Stimulated activated CD8-positive, alpha-beta memory T cell treated with anti-CD3 and anti-CD28 coated beads, Interleukin-7, amount 100 ng/mL, for 4 hours (primary cell): ENCODE results near the gene COX14.
"Not testable (repeated sequence)": the region's sequence is repeated elsewhere in the genome, so short reads cannot be mapped to it uniquely, and the experiment has no call there.

Source experiments
- DNase-seq, 2 donors: peaks; one replicate each; pipeline ENCODE4 v3.0.0-alpha.2; 2020; ENCODE audit warnings: low read depth in 2 of 2

COX14 gene

GRCh38 chr12:50107416-50108268, 4.4 kb upstream of the COX14 start:
- no peak for DNase-seq

GRCh38 chr12:50109319-50109718, 2.7 kb upstream of the COX14 start:
- DNase-seq = no peak

DNA sequence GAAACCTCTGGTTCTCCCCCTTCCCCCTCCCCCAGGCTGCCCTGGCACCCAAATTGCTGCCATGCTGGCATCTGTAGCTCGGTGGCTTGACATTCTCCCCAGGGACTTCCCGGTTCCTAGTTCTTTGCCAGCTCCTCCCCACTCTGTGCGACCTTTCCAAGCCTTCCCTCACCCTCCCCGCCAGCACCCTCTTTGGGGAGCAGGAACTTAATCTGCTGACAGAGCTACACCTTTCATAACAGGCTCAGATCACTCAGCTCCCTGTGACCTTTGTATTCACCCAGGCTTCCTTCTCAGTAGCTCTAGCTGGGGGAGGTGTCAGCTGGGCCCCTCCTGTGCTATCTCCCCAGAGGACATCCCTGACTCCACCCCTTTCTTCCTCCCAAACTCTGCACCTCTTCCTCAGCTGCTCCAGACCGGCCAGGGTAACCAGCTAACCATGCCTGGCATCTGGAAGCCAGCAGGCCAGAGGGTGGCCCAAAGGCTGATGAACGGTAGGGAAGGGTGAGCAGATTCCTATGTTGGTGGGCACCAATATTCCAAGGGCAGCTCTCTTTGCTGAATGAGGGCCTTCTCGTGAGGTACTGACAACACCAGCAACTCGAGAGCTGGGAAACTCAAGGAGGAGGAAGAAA, 1.8 kb upstream of the COX14 start:
- no peak for DNase-seq

GRCh38 chr12:50110762-50111351, 1.2 kb upstream of the COX14 start:
- DNase-seq = no peak

DNA sequence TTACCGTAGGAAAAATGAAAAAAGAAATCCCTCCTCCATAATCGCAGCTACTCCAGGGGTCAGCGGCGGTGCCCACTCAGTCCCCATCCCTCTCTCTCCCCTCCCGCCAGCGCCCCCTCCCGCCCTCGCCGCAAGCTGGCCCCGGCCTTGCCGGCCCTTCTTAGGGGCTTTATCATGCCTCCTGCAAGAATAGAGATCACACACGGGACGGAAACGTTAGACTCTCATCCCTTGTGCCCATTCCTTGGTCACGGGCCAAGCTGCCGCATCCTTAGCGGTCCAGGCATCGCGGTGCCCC, 692 bp upstream of the COX14 start:
- no peak for DNase-seq

GRCh38 chr12:50112456-50113218, 601 bp downstream of the COX14 start:
- no peak for DNase-seq

GRCh38 chr12:50117057-50117622, 5.1 kb downstream of the COX14 start:
- DNase-seq = no peak

DNA sequence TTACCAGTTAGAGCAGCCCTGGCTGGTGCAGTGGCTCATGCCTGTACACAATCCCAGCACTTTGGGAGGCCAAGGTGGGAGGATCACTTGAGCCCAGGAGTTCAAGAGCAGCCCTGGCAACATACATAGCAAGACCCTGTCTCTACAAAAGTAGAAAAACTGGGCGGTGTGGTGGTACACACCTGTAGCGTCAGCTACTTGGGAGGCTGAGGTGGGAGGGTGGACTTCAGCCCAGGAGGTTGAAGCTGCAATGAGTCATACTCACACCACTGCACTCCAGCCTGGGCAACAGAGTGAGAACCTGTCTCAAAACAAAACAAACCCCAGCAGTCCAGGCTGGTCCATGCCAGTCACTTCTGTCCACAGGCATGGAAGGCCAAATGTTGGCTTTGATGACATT, 7.4 kb downstream of the COX14 start:
- no peak for DNase-seq

DNA sequence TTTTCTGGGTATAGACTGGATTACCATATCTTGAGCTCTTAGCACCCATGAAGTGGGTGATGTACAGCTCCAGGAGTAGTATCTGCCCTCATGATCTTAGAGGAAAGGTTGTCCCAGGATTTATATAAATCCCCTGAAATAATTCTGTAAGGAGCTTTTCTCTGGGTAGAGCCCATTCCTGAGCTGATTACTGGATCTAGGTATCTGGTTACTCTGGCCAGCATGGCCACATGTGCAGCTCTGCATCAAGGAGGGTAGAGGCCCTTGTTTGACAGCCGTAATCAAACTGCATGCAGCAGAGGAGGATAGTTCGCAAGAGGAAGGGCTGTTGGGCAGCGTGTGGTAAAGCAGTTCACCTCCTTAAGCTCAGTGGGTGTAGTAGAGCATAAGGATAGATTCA, 8.5 kb downstream of the COX14 start:
- no peak for DNase-seq

GRCh38 chr12:50120953-50121352, 8.9 kb downstream of the COX14 start:
- DNase-seq = no peak

DNA sequence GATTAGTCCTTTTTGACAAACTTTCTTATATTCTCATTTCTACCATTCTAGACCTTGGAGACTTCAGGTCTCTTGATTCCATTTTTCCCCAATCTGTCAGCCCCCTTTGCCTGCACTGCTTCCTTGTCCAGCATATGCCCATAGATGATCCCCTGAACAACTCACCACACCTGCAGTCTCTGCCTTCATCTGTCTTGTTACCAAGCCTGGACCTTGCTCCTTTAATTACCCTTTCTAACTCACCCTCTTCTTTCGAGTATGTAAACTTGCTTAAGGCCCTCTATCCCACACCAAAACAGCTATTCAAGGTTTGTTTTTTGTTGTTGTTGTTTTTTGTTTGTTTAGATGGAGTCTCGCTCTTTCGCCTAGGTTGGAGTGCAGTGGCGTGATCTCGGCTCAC, 9.6 kb downstream of the COX14 start:
- no peak for DNase-seq

DNA sequence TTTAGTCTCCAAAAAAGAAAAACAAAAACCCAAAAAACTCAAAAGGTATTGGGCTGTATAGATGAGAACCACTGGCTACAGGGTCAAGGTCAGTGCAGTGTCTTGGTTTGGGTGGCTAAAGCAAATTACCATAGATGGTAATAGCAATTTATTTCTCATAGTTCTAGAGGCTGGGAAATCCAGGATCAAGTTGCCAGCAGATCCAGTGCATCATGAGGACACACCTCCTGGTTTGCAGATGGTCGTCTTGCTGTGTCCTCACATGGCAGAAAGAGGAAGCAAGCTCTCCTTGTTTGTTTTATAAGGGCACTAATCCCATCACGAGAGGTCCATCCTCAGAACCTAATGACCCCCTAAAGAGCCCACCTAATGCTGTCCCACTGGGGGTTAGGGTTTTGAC, 11.2 kb downstream of the COX14 start:
- no peak for DNase-seq

GRCh38 chr12:50127546-50127945, 15.5 kb downstream of the COX14 start:
- no peak for DNase-seq

GRCh38 chr12:50129290-50129689, 17.3 kb downstream of the COX14 start:
- DNase-seq = no peak

DNA sequence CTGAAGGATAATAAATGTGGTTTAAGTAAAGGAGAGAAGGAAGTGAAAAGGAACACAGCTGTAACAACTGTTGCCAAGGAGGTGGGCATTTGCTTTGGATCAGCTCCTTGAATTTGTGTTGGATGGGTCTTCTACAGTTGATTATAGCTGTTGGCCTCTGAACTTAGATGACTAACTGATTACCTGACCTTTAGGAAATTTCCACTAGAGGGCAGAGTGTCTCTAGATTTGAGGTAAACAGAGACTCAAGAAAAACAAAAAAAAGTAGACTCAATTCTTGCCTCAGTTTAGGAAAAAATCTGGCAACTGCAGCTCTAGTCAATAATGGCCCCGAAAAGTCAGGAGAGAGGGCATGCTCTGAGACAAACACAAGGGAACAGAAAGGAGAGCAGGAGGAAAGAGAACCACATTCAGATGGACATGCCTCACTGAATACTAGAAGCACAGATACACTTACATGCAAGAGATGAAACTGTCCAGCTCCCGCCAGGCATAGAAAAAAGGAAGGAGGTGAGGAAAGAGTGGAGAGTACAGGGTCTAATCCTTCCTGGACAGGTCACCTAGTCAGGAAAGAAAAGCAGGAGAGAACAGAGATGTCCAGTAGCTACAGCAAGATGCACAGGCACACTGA, 20.6 kb downstream of the COX14 start:
- no peak for DNase-seq

DNA sequence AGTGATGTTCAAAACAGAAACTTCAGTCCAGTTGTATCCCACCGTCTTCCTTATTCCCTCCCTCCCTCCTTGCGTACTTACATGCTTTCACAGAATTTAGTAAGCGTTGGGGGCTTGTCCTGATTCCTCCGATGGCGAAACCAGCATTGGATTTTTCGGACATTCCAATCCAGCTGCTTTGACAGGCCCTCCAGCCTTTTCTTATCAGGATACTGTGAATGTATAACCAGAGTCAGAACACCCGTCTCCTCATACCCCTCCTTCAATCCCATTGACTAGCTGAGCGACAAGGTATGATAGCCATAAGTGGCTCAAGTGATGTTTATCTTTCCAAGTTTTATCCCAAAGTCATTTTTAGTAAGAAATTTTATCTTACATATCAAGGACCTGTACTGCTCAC, 31.0 kb downstream of the COX14 start:
- DNase-seq = no peak

- DNase-seq = no peak
These were observed 33.4 kb downstream of the COX14 start for GRCh38 chr12:50145439-50145838.

DNA sequence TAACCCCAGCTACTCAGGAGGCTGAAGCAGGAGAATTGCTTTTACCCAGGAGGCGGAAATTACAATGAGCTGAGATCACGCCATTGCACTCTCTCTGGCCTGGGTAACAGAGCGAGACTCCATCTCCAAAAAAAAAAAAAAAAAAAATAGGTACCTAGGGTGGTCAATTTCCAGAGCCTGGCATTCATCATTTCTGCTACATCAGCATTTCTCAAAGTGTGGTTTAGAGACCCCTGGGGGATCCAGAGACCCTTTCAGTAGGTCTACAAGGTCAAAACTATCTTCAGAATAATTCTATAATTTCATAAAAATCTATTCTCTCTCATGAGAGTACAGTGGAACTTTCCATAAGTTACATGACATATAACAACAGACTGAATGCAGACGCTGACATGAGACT, 35.2 kb downstream of the COX14 start:
- no peak for DNase-seq

DNA sequence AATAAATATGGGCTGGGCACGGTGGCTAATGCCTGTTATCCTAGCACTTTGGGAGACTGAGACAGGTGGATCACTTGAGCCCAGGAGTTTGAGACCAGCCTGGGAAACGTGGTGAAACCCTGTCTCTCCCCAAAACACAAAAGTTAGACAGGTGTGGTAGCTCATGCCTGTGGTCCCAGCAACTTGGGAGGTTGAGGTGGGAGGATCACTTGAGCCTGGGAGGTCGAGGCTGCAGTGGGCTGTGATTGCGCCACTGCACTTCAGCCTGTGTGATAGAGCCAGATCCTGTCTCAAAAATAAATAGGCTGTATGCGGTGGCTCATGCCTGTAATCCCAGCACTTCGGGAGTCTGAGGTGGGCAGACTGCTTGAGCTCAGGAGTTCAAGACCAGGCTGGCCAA, 36.0 kb downstream of the COX14 start:
- not testable (repeated sequence) for DNase-seq

DNA sequence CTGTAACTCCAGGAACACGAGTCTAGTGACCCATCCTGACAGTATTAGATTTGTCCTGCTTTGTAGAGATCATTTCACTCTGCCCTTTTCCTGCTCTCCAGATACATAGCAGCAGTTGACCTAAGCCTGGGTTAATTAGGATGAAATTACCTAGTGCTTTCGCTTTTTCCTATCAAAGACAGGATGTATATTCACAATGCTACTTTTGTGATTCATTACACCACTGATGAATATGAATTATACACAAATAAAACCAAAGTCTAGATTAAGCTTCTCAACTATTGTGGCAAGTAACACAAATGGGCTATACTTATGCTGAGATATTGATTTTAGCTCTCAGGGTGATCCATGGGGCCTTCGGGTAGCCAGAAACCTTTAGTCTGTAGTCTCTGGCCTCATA, 37.3 kb downstream of the COX14 start:
- no peak for DNase-seq

DNA sequence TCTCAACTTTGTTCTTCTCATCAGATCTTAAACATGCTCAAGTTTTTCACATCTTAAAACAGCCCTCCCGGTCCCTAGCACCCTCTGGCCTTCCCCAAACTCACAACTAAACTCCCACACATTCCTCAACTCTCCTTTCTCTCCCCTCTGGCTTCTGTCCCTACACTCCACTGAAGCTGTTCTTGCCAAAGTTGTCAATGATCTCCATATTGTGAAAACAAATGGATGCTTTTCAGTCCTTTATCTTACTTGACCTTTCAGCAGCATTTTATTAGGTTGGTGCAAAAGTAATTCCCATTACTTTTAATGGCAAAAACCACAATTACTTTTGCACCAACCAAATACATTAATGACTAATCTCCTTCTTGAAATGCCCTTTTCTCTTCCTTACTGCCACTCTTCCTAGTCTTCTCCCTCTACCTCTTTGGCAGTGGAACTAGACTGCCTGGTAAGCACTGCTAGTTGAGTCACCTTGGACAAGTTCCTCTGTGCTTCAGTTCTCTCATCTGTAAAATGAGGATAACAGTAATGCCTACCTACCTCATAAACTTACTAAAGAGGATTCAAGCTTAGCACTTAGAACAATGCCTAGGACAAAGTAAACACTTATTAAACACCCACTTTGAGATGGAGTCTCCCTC, 39.1 kb downstream of the COX14 start:
- no peak for DNase-seq
